Left lung (tissue), 14 donors: ENCODE measurements around the gene ZSWIM6. TPM values are rescaled to one million over a fixed set of nuclear protein-coding genes. Genes with fewer than 3 reads are reported as not detected.
A peak's percentile ranks its signal among the peaks of the same experiment; 100 is the strongest.

ENCODE experiments used
- ATAC-seq: fragments of 200-7000 bp; cut with Tn5 transposase; one replicate; pipeline ENCODE4 v1.9.1; 2020; ENCODE audit warnings: moderate library complexity
- DNase-seq, 4 donors: peaks; one replicate each; pipeline ENCODE4 v3.0.0-alpha.2; 2013 to 2020
- H3K27ac ChIP-seq, 2 donors: fragments of 200-600 bp; sonication (generic) in 1 of 2; one replicate each; pipeline versions ENCODE4 v1.5.0 to v1.8.0; 2020 to 2021
- H3K27me3 ChIP-seq, 2 donors: fragments of 200-600 bp; sonication (generic) in 1 of 2; one replicate each; pipeline versions ENCODE4 v1.5.0 to v1.8.0; 2020 to 2021
- H3K36me3 ChIP-seq, 2 donors: fragments of 200-600 bp; sonication (generic) in 1 of 2; one replicate each; pipeline versions ENCODE4 v1.5.0 to v1.8.0; 2020 to 2021
- H3K4me1 ChIP-seq, 2 donors: fragments of 200-600 bp; one replicate each; pipeline ENCODE4 v1.8.0; 2021
- H3K4me3 ChIP-seq, 2 donors: fragments of 200-600 bp; sonication (generic) in 1 of 2; one replicate each; pipeline versions ENCODE4 v1.5.0 to v1.8.0; 2020 to 2021; ENCODE audit warnings: mild to moderate bottlenecking in 1 of 2
- H3K9me3 ChIP-seq, 2 donors: fragments of 200-600 bp; sonication (generic) in 1 of 2; one replicate each; pipeline versions ENCODE4 v1.5.0 to v1.8.0; 2020 to 2021
- intact Hi-C, 2 donors: fragments of 100-400 bp; cut with DNase I; formaldehyde crosslinking; loops; one replicate each; pipeline versions ENCODE4 v1.11.2 to v1.14.2; 2022
- long read RNA-seq, 12 donors: library from polyadenylated mRNA in 2 of 12; unstranded in 2 of 12; transcript quantifications; one replicate each; pipeline ENCODE4 v2.0.0 and lab custom pipeline, GENCODE V29; 2019 to 2026
- polyA plus RNA-seq, 6 donors: library from polyadenylated mRNA; unstranded; fragments of 120-200 nt; gene quantifications; one replicate each; pipeline ENCODE4 v1.2.1, GENCODE V29; 2013; ENCODE audit not compliant: insufficient read length in 6 of 6
- total RNA-seq, 2 donors: library from RNA; stranded (reverse); fragmentation: NEBNext Ultra II Directional; extraction: Animal tissue kit (Norgen Biotek cat#: 25700); gene quantifications; one replicate each; pipeline ENCODE4 v1.2.1, GENCODE V29; 2021
- TF ChIP-seq, protein P1 (sequence below), 2 donors: fragments of 200-600 bp; sonication (generic) in 1 of 2; IDR thresholded peaks; one replicate each; pipeline versions ENCODE4 v1.5.0 to v1.8.0; 2021; ENCODE audit warnings: antibody characterized with exemption in 2 of 2
- donor health status: DM: no; HTN: yes; CAD: no.
- donor health status: DM: no; HTN: no; CAD: no.

Gene ZSWIM6
- total RNA-seq (10 to 100 TPM; 17.5 to 20.3 TPM), polyA plus RNA-seq (10 to 100 TPM; 20.3 to 24.4 (median 22.8) TPM)
- long read RNA-seq, donor 1 = 0 reads
- long read RNA-seq, donor 2 = 0 reads
- long read RNA-seq, donor 3, full-length matches to known transcripts = 1 of 1 reads
- long read RNA-seq, donor 3, partial matches to known transcripts = 0 of 1 reads
- long read RNA-seq, donor 3, other reads (novel, unspliced or antisense) = 0 of 1 reads
- long read RNA-seq, donor 4, partial matches to known transcripts = 0 of 4 reads
- long read RNA-seq, donor 4, other reads (novel, unspliced or antisense) = 4 of 4 reads
- long read RNA-seq, donor 5 = 0 reads
- long read RNA-seq, donor 6, full-length matches to known transcripts = 1 of 1 reads
- long read RNA-seq, donor 6, partial matches to known transcripts = 0 of 1 reads
- long read RNA-seq, donor 6, other reads (novel, unspliced or antisense) = 0 of 1 reads
- long read RNA-seq, donor 7 = 0 reads
- long read RNA-seq, donor 8 = 0 reads
- long read RNA-seq, donor 9 = 0 reads
- long read RNA-seq, donor 10, partial matches to known transcripts = 0 of 1 reads
- long read RNA-seq, donor 10, other reads (novel, unspliced or antisense) = 1 of 1 reads
- long read RNA-seq, donor 11, full-length matches to known transcripts = 1 of 1 reads
- long read RNA-seq, donor 11, partial matches to known transcripts = 0 of 1 reads
- long read RNA-seq, donor 11, other reads (novel, unspliced or antisense) = 0 of 1 reads
- long read RNA-seq, donor 12 = 0 reads

DNA sequence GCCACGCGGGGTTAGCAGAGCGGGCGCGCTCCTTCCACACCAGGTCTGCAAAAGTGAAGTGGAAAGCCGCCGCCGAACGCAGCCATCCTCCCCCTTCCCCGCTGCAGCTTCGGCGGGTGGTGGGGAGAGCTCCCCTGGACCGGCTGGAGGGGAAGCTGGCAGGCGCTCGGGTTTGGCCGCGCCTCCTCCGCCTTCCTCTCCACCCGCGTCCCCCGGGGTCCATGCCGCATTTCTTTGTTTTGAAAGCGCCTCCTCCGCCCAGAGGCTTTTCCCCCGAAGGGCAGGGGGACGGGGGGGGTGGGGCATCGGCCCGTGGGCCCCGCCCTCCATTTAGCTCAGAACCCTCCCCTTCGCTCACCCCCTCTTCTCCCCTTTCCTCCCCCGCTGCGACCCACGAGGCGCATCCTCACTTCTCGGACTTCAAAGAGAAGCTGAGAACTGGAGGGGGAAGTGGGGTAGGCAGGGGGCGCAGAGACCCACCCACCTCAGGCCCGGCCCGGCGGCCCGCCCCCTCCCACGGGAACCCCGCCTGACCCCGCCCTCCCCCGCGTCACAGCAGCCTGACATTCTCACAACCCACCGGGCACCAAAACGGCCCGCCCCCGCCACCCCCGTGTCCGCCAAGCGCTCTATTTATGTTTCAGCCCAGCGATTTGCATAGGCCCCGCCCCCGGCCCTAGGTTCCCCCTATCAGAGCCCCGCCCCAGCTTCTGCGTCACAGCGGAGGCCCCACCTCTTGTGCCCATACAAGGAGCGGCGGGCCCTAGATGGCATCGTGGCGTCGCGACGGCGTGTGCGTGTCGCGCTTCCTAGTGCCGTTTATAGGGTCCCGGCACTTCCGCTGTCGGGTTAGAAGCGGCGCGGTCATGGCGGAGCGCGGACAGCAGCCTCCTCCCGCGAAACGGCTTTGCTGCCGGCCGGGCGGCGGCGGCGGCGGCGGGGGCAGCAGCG, at the start of gene ZSWIM6:
ZSWIM6 (plus strand) TSS at position 852 of the 951 bp plus-strand sequence; CDS start at position 867, 15 bp downstream.
- ATAC-seq (peak; percentile 86), DNase-seq (peak; percentile 97 to 100 (median 100))
- Histone ChIP-seq H3K36me3 (no peaks in the 10 kb centered on the region), H3K9me3 (no peaks in the 10 kb centered on the region), H3K27ac (peak within 1 kb of the TSS; percentile 91 to 96), H3K27me3 (peaks cover 0 to 19% of the 10 kb centered on the region in 2 donors), H3K4me3 (peak within 1 kb of the TSS; percentile 73 to 95), H3K4me1 (peaks cover 13 to 54% of the 10 kb centered on the region in 2 donors)
- TF ChIP-seq, protein P1, sequence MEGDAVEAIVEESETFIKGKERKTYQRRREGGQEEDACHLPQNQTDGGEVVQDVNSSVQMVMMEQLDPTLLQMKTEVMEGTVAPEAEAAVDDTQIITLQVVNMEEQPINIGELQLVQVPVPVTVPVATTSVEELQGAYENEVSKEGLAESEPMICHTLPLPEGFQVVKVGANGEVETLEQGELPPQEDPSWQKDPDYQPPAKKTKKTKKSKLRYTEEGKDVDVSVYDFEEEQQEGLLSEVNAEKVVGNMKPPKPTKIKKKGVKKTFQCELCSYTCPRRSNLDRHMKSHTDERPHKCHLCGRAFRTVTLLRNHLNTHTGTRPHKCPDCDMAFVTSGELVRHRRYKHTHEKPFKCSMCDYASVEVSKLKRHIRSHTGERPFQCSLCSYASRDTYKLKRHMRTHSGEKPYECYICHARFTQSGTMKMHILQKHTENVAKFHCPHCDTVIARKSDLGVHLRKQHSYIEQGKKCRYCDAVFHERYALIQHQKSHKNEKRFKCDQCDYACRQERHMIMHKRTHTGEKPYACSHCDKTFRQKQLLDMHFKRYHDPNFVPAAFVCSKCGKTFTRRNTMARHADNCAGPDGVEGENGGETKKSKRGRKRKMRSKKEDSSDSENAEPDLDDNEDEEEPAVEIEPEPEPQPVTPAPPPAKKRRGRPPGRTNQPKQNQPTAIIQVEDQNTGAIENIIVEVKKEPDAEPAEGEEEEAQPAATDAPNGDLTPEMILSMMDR (IDR thresholded peaks at IDR 0.05) = no peak
- intact Hi-C loops = no loop called here

DNA sequence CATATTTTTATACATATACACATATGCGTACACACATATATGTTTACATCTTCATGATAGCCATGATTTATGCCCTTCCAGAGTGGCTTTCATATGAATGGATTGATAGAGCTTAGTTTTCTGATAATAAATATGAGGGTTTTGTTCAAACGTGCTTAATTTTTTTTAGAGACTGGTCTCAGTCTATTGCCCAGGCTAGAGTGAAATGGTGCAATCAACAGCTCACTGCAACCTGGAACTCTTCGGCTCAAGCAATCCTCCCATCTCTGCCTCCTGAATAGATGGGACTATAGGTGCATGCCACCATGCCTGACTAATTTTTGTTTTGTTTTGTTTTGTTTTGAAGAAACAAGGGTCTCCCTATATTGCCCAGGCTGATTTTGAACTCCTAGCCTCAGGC, 48.6 kb upstream of the ZSWIM6 start:
- DNase-seq (no peak), ATAC-seq (no peak)
- no peaks in the 10 kb centered on the region for H3K36me3 ChIP-seq
- intact Hi-C loops = no loop called here
- H3K27ac ChIP-seq = no peak overlapping the region
- TF ChIP-seq, protein P1 (IDR thresholded peaks at IDR 0.05) = no peak
- H3K4me3 ChIP-seq = no peak overlapping the region
- H3K9me3 ChIP-seq = no peaks in the 10 kb centered on the region
- H3K4me1 ChIP-seq = peaks cover 14 to 21% of the 10 kb centered on the region in 2 donors
- H3K27me3 ChIP-seq = no peaks in the 10 kb centered on the region

DNA sequence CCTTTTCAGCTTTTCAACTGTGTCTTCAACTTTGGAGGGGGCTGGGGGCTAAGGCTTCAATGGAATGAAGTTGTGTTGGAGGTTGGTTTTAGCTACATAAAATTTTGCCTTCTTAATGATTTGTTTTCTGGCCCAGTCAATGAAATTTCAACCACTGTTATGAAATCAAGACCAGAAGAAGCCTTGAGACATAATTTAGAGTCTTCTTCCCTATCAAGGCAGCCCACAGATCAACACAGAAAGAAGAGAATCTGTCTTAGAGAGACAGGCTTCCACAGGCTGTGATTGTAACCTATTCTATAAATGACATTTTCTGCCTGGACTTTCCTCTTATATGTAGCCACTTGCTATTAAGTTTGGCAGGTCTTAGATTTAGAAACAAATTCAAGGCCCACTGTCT, 46.5 kb upstream of the ZSWIM6 start:
- Histone ChIP-seq H3K4me3 (no peak overlapping the region), H3K27ac (no peak overlapping the region), H3K36me3 (no peaks in the 10 kb centered on the region), H3K4me1 (peaks cover 5 to 17% of the 10 kb centered on the region in 2 donors), H3K27me3 (no peaks in the 10 kb centered on the region), H3K9me3 (no peaks in the 10 kb centered on the region)
- DNase-seq = no peak
- intact Hi-C loops = no loop called here
- ATAC-seq = no peak
- TF ChIP-seq, protein P1 (IDR thresholded peaks at IDR 0.05) = no peak

DNA sequence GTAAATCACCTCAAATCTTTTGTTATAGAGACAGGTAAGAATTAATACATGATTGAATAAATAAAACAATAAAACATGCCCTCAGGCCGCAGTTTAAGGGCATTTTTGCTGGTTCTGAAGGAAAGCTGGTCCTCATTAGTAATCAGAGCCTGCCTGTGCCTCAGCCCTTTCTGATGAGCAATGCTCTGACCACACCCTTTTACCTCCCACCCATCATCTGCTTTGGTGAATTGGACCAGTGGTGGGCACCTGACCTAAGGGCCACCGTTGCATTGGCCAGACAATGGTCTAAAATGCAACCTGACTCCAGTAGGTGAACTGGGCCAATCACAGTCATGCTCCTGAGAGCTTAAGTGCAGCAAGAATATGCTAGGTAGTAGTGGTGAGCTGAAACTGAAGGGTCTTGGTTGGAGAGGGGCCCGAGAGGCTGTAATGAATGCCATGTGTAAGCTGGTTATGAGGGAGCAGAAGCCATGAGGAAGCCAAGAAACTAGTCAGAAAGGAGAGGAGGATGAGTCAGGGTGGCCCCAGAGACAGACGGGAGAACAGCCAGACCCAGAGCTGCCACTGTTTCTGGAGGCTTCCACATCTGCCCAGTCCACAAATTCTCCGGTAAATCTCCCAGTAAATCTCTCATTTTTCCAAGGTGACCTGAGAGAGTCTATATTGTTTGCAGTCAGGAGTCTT, 45.5 kb upstream of the ZSWIM6 start:
- DNase-seq (no peak), ATAC-seq (peak; percentile 36)
- intact Hi-C loops = no loop called here
- Histone ChIP-seq H3K27ac (no peak overlapping the region), H3K4me1 (peaks cover 0 to 11% of the 10 kb centered on the region in 2 donors), H3K27me3 (no peaks in the 10 kb centered on the region), H3K36me3 (no peaks in the 10 kb centered on the region), H3K4me3 (no peak overlapping the region), H3K9me3 (no peaks in the 10 kb centered on the region)
- TF ChIP-seq, protein P1 (IDR thresholded peaks at IDR 0.05) = no peak
